HG02678 (cell line): ENCODE measurements around the gene RFPL3.

Experiments used
- ATAC-seq: cut with Tn5 transposase; IDR thresholded peaks from one replicate; pipeline ENCODE4 v1.9.1; 2021; ENCODE audit warnings: mild to moderate bottlenecking, moderate library complexity; ENCODE audit not compliant: unreplicated experiment

RFPL3 gene

GRCh38 chr22:32409977-32410376 lies 52.3 kb downstream of the RFPL3 start:
- no peak for ATAC-seq

- no peak for ATAC-seq
These were observed 52.8 kb downstream of the RFPL3 start for GRCh38 chr22:32410459-32410858.
